GM19099 (cell line): ENCODE measurements around the gene ARHGAP29.

Experiments
- POLR2A ChIP-seq: IDR thresholded peaks from 3 replicates; pipeline ENCODE4 v1.6.1; 2011; ENCODE audit warnings: low read depth; ENCODE audit not compliant: insufficient read length; ENCODE audit errors: extremely low read depth

The ARHGAP29 gene

GRCh38 chr1:94247138-94248094 lies 10.0 kb upstream of the ARHGAP29 start:
- no peak for TF ChIP-seq POLR2A

- no peak for TF ChIP-seq POLR2A
Measured at GRCh38 chr1:94246692-94247137, 9.3 kb upstream of the ARHGAP29 start.

- TF ChIP-seq POLR2A: no peak
Measured at GRCh38 chr1:94245747-94246438, 8.5 kb upstream of the ARHGAP29 start.

- no peak for TF ChIP-seq POLR2A
Measured at GRCh38 chr1:94244816-94245215, 7.4 kb upstream of the ARHGAP29 start.

GRCh38 chr1:94243665-94244064 lies 6.3 kb upstream of the ARHGAP29 start:
- no peak for TF ChIP-seq POLR2A

- no peak for TF ChIP-seq POLR2A
Measured at GRCh38 chr1:94240822-94241221, 3.4 kb upstream of the ARHGAP29 start.

GRCh38 chr1:94239796-94240195 lies 2.4 kb upstream of the ARHGAP29 start:
- no peak for TF ChIP-seq POLR2A

GRCh38 chr1:94239051-94239450 lies 1.7 kb upstream of the ARHGAP29 start:
- no peak for TF ChIP-seq POLR2A

- no peak for TF ChIP-seq POLR2A
Measured at GRCh38 chr1:94236630-94237290, 624 bp downstream of the ARHGAP29 start.

- TF ChIP-seq POLR2A: no peak
Measured at GRCh38 chr1:94236013-94236491, 1.3 kb downstream of the ARHGAP29 start.

- no peak for TF ChIP-seq POLR2A
Measured at GRCh38 chr1:94235189-94236012, 2.0 kb downstream of the ARHGAP29 start.

- TF ChIP-seq POLR2A: no peak
Measured at GRCh38 chr1:94234615-94235014, 2.8 kb downstream of the ARHGAP29 start.

GRCh38 chr1:94231746-94232145 lies 5.6 kb downstream of the ARHGAP29 start:
- TF ChIP-seq POLR2A: no peak

- TF ChIP-seq POLR2A: no peak
Measured at GRCh38 chr1:94230920-94231319, 6.5 kb downstream of the ARHGAP29 start.
